ENCODE measurements around the gene LATS1. TPM values are rescaled to one million over a fixed set of nuclear protein-coding genes. Genes with fewer than 3 reads are reported as not detected.

The LATS1 gene
- total and polyA plus RNA-seq, 2 of the 8 experiments (the other 6 are each of a cell fraction or from before 2014, with no cell fraction given): 8.9 to 21.7 TPM

DNA sequence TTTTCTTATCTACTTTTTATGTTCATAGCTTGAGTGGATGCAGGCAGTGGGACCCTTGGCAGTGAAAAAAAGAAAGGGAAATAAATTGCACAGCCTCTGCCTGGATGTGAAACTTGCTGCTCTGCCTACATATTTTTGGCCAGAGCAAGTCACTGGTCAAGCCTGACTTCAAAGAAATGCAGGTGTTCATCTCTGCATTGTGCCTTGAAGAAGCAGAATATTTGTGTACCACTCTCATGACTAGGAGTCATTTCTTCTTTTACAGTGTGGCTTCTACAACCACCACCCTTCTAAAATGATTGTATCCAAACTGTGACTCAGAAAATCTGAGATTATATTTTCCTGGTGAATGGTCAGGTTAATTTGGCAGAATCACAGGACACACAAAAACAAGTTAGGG is 66.8 kb downstream of the LATS1 start:
- Histone ChIP-seq H2AFZ (ENCODE audit: low read length) (no peak overlapping the region), H3K9me3 (ENCODE audit: insufficient read depth in 2 of 2, low read depth in 1 of 2, low read length in 1 of 2) (no peaks in the 10 kb centered on the region), H3K79me1 (ENCODE audit: low read depth, low read length) (no peaks in the 10 kb centered on the region), H2BK20ac (ENCODE audit: low read length) (no peak overlapping the region), H2BK120ac (replicated peaks; ENCODE audit: low read depth, low read length) (no peak overlapping the region), H3K4me3 (ENCODE audit: extremely low read depth in 1 of 4, insufficient read depth in 2 of 4, low read depth in 3 of 4, low read length in 4 of 4) (no peak overlapping the region), H3K36me3 (ENCODE audit: control insufficient read depth in 2 of 4, insufficient read depth in 4 of 4, low read length in 3 of 4) (no peaks in the 10 kb centered on the region), H2BK5ac (ENCODE audit: low read depth, low read length) (no peak overlapping the region), H4K5ac (ENCODE audit: insufficient read length, low read depth, low read length) (no peak overlapping the region), H4K20me1 (replicated peaks in 1 of 2; ENCODE audit: control insufficient read depth in 1 of 2, insufficient read depth in 2 of 2, low read length in 2 of 2) (no peaks in the 10 kb centered on the region), H3K27me3 (replicated peaks in 1 of 4; ENCODE audit: control insufficient read depth in 3 of 4, extremely low read depth in 1 of 4, insufficient read depth in 3 of 4, low read length in 3 of 4) (no peaks in the 10 kb centered on the region), H3K23me2 (ENCODE audit: low read depth, low read length) (peaks cover 2% of the 10 kb centered on the region; the same call in 1 of the 2 replicates), H3K4me1 (replicated peaks in 1 of 4; ENCODE audit: control insufficient read depth in 3 of 4, insufficient read depth in 4 of 4, low read length in 3 of 4) (peaks cover 0 to 4% (median 3%) of the 10 kb centered on the region in 4 experiments; a peak in 4 of 7 replicates), H3K4ac (replicated peaks; ENCODE audit: insufficient read length, low read depth, low read length) (no peak overlapping the region), H3K27ac (ENCODE audit: low read depth, low read length) (no peak overlapping the region), H3K18ac (ENCODE audit: extremely low read depth, low read length) (no peak overlapping the region), H2BK12ac (ENCODE audit: low read depth, low read length) (no peak overlapping the region), H3K9ac (replicated peaks in 1 of 4; ENCODE audit: extremely low read depth in 1 of 4, low read depth in 3 of 4, low read length in 3 of 4) (no peak overlapping the region), H3K23ac (ENCODE audit: insufficient read length) (no peak overlapping the region), H3K14ac (ENCODE audit: insufficient read length) (no peak overlapping the region), H2AK5ac (ENCODE audit: low read depth, low read length) (no peak overlapping the region), H2BK15ac (ENCODE audit: low read length) (no peak overlapping the region), H3K56ac (replicated peaks; ENCODE audit: insufficient read length, low read depth, low read length) (no peak overlapping the region), H3K79me2 (ENCODE audit: control insufficient read depth in 1 of 2, insufficient read depth in 2 of 2, low read length in 2 of 2) (peaks cover 0 to 9% of the 10 kb centered on the region in 2 experiments; a peak in 2 of 4 replicates), H4K8ac (ENCODE audit: extremely low read depth, insufficient read depth, low read length) (no peak overlapping the region), H4K91ac (replicated peaks; ENCODE audit: insufficient read length, low read length) (no peak overlapping the region), H3K4me2 (ENCODE audit: insufficient read depth in 1 of 2, low read depth in 2 of 2, low read length in 2 of 2) (no peak overlapping the region)
- TF ChIP-seq SIRT6 (IDR thresholded peaks at IDR 0.05; ENCODE audit: low read length) (no peak), JUN (IDR thresholded peaks at IDR 0.05; ENCODE audit: low read depth, low read length) (no peak), CREB1 (IDR thresholded peaks at IDR 0.05) (no peak), BCL11A (IDR thresholded peaks at IDR 0.05; ENCODE audit: low read depth in 2 of 2, low read length in 2 of 2) (no peak), SP1 (IDR thresholded peaks at IDR 0.05; ENCODE audit: low read depth, low read length) (no peak), SRF (IDR thresholded peaks at IDR 0.05; ENCODE audit: low read depth, low read length) (no peak), BRCA1 (IDR thresholded peaks at IDR 0.05; ENCODE audit: low read depth, low read length) (no peak), CBX8 (IDR thresholded peaks at IDR 0.05; ENCODE audit: borderline replicate concordance, low read depth, low read length) (no peak)
- TF ChIP-seq, protein P1, sequence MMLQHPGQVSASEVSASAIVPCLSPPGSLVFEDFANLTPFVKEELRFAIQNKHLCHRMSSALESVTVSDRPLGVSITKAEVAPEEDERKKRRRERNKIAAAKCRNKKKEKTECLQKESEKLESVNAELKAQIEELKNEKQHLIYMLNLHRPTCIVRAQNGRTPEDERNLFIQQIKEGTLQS (IDR thresholded peaks at IDR 0.05; ENCODE audit: insufficient read depth, low read depth, low read length): no peak
- FAIRE-seq: no peak
- POLR2A ChIA-PET (ENCODE audit: partially characterized antibody): interaction anchor here (1.1 kb wide), 1 partner anchor 67 kb away, joined by 6 read pairs; the partner anchor contains the start of gene LATS1
- DNase-seq (ENCODE audit: low read depth in 1 of 2, low spot score in 2 of 2): peak in 1 of 2 experiments; percentile 8
- CTCF ChIA-PET (ENCODE audit: partially characterized antibody): interaction anchor here (0.6 to 1.0 kb wide), 3 partner anchors 40 to 178 kb away, joined by 3 to 6 read pairs (median 4); no protein-coding TSS in a partner anchor

Measured in H1 (cell line).